ENCODE measurements around the gene LINC00632.
A peak's percentile ranks its signal among the peaks of the same experiment; 100 is the strongest.

The LINC00632 gene

DNA sequence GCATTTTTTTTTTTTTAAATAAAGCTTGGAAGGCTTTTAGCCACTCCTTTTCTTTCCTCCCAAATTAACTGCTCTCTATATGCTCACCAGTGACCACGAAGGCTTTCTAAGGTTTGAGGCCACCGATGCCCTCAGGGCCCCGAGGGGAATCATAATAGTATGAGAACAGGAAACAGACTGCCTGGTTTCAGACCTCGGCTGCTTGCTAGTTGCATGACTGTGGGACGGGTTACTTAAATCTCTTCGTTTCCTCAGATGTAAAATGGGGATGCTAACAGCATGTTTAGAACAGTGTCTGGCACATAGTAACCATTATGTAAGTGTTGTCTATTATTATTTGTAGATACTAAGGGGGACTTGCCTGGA is 3.6 kb downstream of the LINC00632 start:
- H2BK5ac ChIP-seq (ENCODE audit: low read length), result no peak overlapping the region
- WGBS (ENCODE audit: extremely low coverage, insufficient coverage, low lambda C conversion rate), result no CpG with 5 or more reads among the region's 6 CpGs
- no peak overlapping the region for H3K4me3 ChIP-seq (ENCODE audit: low read length)
- no peak overlapping the region for H4K5ac ChIP-seq (ENCODE audit: low read length)
- H3K36me3 ChIP-seq (ENCODE audit: control insufficient read depth, insufficient read depth, low read length), result no peaks in the 10 kb centered on the region
- H3K27ac ChIP-seq (ENCODE audit: low read depth, low read length), result no peak overlapping the region
- H3K23ac ChIP-seq (ENCODE audit: low read length), result no peak overlapping the region
- DNase-seq, result no peak
- H3K4me1 ChIP-seq (ENCODE audit: control insufficient read depth, low read depth, low read length), result no peaks in the 10 kb centered on the region
- H3K4me2 ChIP-seq (ENCODE audit: low read length), result no peak overlapping the region
- no peak overlapping the region for H4K8ac ChIP-seq (ENCODE audit: low read depth, low read length)
- no peak overlapping the region for H2BK15ac ChIP-seq (replicated peaks; ENCODE audit: low read depth)
- H2BK120ac ChIP-seq (ENCODE audit: low read depth, low read length), result no peak overlapping the region
- H3K79me2 ChIP-seq (ENCODE audit: control insufficient read depth, insufficient read depth, low read length), result no peaks in the 10 kb centered on the region
- no peak overlapping the region for H2AK5ac ChIP-seq (ENCODE audit: low read length)
- H3K27me3 ChIP-seq (ENCODE audit: insufficient read depth, low read length, poor library complexity), result no peaks in the 10 kb centered on the region
- no peak overlapping the region for H3K4ac ChIP-seq (ENCODE audit: low read depth, low read length)
- H3K56ac ChIP-seq (ENCODE audit: low read length), result no peak overlapping the region
- H3K79me1 ChIP-seq (ENCODE audit: low read length), result no peaks in the 10 kb centered on the region
- no peak overlapping the region for H3K9ac ChIP-seq (ENCODE audit: low read length)
- H3K18ac ChIP-seq (ENCODE audit: low read length), result no peak overlapping the region

DNA sequence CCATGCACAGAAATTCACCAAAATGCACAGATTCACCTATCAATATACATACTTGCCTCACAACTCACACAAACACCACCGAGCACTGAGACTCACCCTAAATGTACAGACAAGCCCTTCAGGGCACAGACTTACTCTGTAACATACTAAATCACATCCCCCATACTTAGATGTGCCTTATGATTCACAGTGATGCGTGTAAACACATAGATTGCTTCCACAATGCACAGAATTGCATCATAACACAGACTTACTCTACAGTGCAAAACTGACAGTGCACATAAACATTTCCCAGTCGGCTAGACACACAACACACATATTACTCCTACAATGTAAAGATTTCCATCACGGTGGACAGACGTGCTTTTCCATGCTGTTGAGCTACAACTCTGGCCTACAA is 6.2 kb downstream of the LINC00632 start:
- Histone ChIP-seq H3K4me1 (ENCODE audit: control insufficient read depth, low read depth, low read length) (no peaks in the 10 kb centered on the region), H2BK120ac (ENCODE audit: low read depth, low read length) (no peak overlapping the region), H3K27ac (ENCODE audit: low read depth, low read length) (no peak overlapping the region), H4K5ac (ENCODE audit: low read length) (no peak overlapping the region), H3K23ac (ENCODE audit: low read length) (no peak overlapping the region), H4K8ac (ENCODE audit: low read depth, low read length) (no peak overlapping the region), H3K9ac (ENCODE audit: low read length) (no peak overlapping the region), H3K79me1 (ENCODE audit: low read length) (no peaks in the 10 kb centered on the region), H3K4ac (ENCODE audit: low read depth, low read length) (no peak overlapping the region), H3K18ac (ENCODE audit: low read length) (no peak overlapping the region), H2BK15ac (replicated peaks; ENCODE audit: low read depth) (no peak overlapping the region), H2AK5ac (ENCODE audit: low read length) (no peak overlapping the region), H3K4me3 (ENCODE audit: low read length) (no peak overlapping the region), H3K36me3 (ENCODE audit: control insufficient read depth, insufficient read depth, low read length) (no peaks in the 10 kb centered on the region), H3K79me2 (ENCODE audit: control insufficient read depth, insufficient read depth, low read length) (no peaks in the 10 kb centered on the region), H2BK5ac (ENCODE audit: low read length) (no peak overlapping the region), H3K27me3 (ENCODE audit: insufficient read depth, low read length, poor library complexity) (no peaks in the 10 kb centered on the region), H3K4me2 (ENCODE audit: low read length) (no peak overlapping the region), H3K56ac (ENCODE audit: low read length) (no peak overlapping the region)
- no CpG with 5 or more reads among the region's 5 CpGs for WGBS (ENCODE audit: extremely low coverage, insufficient coverage, low lambda C conversion rate)
- no peak for DNase-seq

DNA sequence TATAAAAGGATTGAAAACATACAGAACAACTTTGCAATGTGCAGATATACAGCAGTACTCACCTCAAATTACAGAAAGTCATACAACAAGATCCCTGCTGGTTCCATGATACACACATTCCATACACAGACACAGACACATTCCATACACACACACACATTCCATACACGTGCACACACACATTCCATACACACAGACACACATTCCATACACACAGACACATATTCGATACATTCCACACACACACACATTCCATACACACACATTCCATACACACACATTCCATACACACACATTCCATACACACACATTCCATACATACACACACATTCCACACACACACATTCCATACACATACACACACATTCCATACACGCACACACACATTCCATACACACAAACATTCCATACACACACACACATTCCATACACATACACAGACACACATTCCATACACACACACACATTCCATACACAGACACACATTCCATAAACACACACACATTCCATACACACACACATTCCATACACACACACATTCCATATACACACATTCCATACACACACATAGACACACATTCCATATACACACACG is 13.7 kb downstream of the LINC00632 start:
- H3K79me1 ChIP-seq (ENCODE audit: low read length), result no peaks in the 10 kb centered on the region
- DNase-seq, result peak; percentile 45
- no peak overlapping the region for H3K56ac ChIP-seq (ENCODE audit: low read length)
- H4K8ac ChIP-seq (ENCODE audit: low read depth, low read length), result no peak overlapping the region
- H3K4me3 ChIP-seq (ENCODE audit: low read length), result no peak overlapping the region
- H3K4me1 ChIP-seq (ENCODE audit: control insufficient read depth, low read depth, low read length), result no peaks in the 10 kb centered on the region
- WGBS (ENCODE audit: extremely low coverage, insufficient coverage, low lambda C conversion rate), result 0% methylated on average over 1 of the region's 4 CpGs
- H3K36me3 ChIP-seq (ENCODE audit: control insufficient read depth, insufficient read depth, low read length), result no peaks in the 10 kb centered on the region
- H3K4ac ChIP-seq (ENCODE audit: low read depth, low read length), result no peak overlapping the region
- H2BK5ac ChIP-seq (ENCODE audit: low read length), result no peak overlapping the region
- no peak overlapping the region for H4K5ac ChIP-seq (ENCODE audit: low read length)
- H3K9ac ChIP-seq (ENCODE audit: low read length), result no peak overlapping the region
- H3K79me2 ChIP-seq (ENCODE audit: control insufficient read depth, insufficient read depth, low read length), result no peaks in the 10 kb centered on the region
- no peak overlapping the region for H2BK120ac ChIP-seq (ENCODE audit: low read depth, low read length)
- H3K23ac ChIP-seq (ENCODE audit: low read length), result no peak overlapping the region
- no peak overlapping the region for H3K18ac ChIP-seq (ENCODE audit: low read length)
- no peak overlapping the region for H3K4me2 ChIP-seq (ENCODE audit: low read length)
- H3K27me3 ChIP-seq (ENCODE audit: insufficient read depth, low read length, poor library complexity), result no peaks in the 10 kb centered on the region
- H3K27ac ChIP-seq (ENCODE audit: low read depth, low read length), result no peak overlapping the region
- H2AK5ac ChIP-seq (ENCODE audit: low read length), result no peak overlapping the region
- no peak overlapping the region for H2BK15ac ChIP-seq (replicated peaks; ENCODE audit: low read depth)

DNA sequence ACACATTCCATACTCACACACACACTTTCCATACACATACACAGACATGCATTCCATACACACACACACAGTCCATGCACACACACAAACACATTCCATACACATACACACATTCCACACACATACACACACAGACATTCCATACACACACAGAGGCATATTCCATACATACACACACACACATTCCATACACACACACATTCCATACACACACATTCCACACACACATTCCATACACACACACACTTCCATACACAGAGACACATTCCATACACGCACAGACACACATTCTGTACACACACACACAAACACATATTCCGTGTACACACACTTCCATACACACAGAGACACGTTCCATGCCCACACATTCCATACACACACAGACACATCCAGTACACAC is 14.8 kb downstream of the LINC00632 start:
- H3K18ac ChIP-seq (ENCODE audit: low read length), result no peak overlapping the region
- H3K79me1 ChIP-seq (ENCODE audit: low read length), result no peaks in the 10 kb centered on the region
- H3K79me2 ChIP-seq (ENCODE audit: control insufficient read depth, insufficient read depth, low read length), result no peaks in the 10 kb centered on the region
- H4K5ac ChIP-seq (ENCODE audit: low read length), result no peak overlapping the region
- no CpG with 5 or more reads among the region's 3 CpGs for WGBS (ENCODE audit: extremely low coverage, insufficient coverage, low lambda C conversion rate)
- no peaks in the 10 kb centered on the region for H3K27me3 ChIP-seq (ENCODE audit: insufficient read depth, low read length, poor library complexity)
- H3K4me2 ChIP-seq (ENCODE audit: low read length), result no peak overlapping the region
- no peak overlapping the region for H3K4me3 ChIP-seq (ENCODE audit: low read length)
- no peaks in the 10 kb centered on the region for H3K4me1 ChIP-seq (ENCODE audit: control insufficient read depth, low read depth, low read length)
- H2BK120ac ChIP-seq (ENCODE audit: low read depth, low read length), result no peak overlapping the region
- H2AK5ac ChIP-seq (ENCODE audit: low read length), result no peak overlapping the region
- no peak overlapping the region for H2BK5ac ChIP-seq (ENCODE audit: low read length)
- H3K27ac ChIP-seq (ENCODE audit: low read depth, low read length), result no peak overlapping the region
- no peak overlapping the region for H2BK15ac ChIP-seq (replicated peaks; ENCODE audit: low read depth)
- H3K9ac ChIP-seq (ENCODE audit: low read length), result no peak overlapping the region
- no peak overlapping the region for H3K56ac ChIP-seq (ENCODE audit: low read length)
- H3K23ac ChIP-seq (ENCODE audit: low read length), result no peak overlapping the region
- DNase-seq, result no peak
- no peaks in the 10 kb centered on the region for H3K36me3 ChIP-seq (ENCODE audit: control insufficient read depth, insufficient read depth, low read length)
- no peak overlapping the region for H3K4ac ChIP-seq (ENCODE audit: low read depth, low read length)
- no peak overlapping the region for H4K8ac ChIP-seq (ENCODE audit: low read depth, low read length)

DNA sequence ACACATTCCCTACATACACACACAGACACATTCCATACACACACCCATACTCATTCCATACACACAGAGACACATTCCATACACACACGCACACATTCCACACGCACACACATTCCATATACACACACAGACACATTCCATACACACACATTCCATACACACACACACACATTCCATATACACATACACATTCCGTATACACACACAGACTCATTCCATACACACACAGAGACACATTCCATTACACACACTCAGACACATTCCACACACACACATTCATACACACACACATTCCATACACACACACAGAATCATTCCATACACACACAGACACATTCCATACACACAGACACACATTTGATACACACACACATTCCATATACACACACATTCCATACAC is 15.2 kb downstream of the LINC00632 start:
- no peak overlapping the region for H3K27ac ChIP-seq (ENCODE audit: low read depth, low read length)
- H4K8ac ChIP-seq (ENCODE audit: low read depth, low read length), result no peak overlapping the region
- no peaks in the 10 kb centered on the region for H3K27me3 ChIP-seq (ENCODE audit: insufficient read depth, low read length, poor library complexity)
- no peaks in the 10 kb centered on the region for H3K79me1 ChIP-seq (ENCODE audit: low read length)
- H2BK120ac ChIP-seq (ENCODE audit: low read depth, low read length), result no peak overlapping the region
- H3K4ac ChIP-seq (ENCODE audit: low read depth, low read length), result no peak overlapping the region
- no peak overlapping the region for H3K56ac ChIP-seq (ENCODE audit: low read length)
- DNase-seq, result peak; percentile 23
- no peaks in the 10 kb centered on the region for H3K36me3 ChIP-seq (ENCODE audit: control insufficient read depth, insufficient read depth, low read length)
- H3K79me2 ChIP-seq (ENCODE audit: control insufficient read depth, insufficient read depth, low read length), result no peaks in the 10 kb centered on the region
- no peak overlapping the region for H3K4me3 ChIP-seq (ENCODE audit: low read length)
- H2AK5ac ChIP-seq (ENCODE audit: low read length), result no peak overlapping the region
- 100% methylated on average over 3 of the region's 3 CpGs for WGBS (ENCODE audit: extremely low coverage, insufficient coverage, low lambda C conversion rate)
- H4K5ac ChIP-seq (ENCODE audit: low read length), result no peak overlapping the region
- H3K23ac ChIP-seq (ENCODE audit: low read length), result no peak overlapping the region
- H2BK15ac ChIP-seq (replicated peaks; ENCODE audit: low read depth), result no peak overlapping the region
- H3K4me2 ChIP-seq (ENCODE audit: low read length), result no peak overlapping the region
- no peaks in the 10 kb centered on the region for H3K4me1 ChIP-seq (ENCODE audit: control insufficient read depth, low read depth, low read length)
- no peak overlapping the region for H3K9ac ChIP-seq (ENCODE audit: low read length)
- no peak overlapping the region for H3K18ac ChIP-seq (ENCODE audit: low read length)
- no peak overlapping the region for H2BK5ac ChIP-seq (ENCODE audit: low read length)

DNA sequence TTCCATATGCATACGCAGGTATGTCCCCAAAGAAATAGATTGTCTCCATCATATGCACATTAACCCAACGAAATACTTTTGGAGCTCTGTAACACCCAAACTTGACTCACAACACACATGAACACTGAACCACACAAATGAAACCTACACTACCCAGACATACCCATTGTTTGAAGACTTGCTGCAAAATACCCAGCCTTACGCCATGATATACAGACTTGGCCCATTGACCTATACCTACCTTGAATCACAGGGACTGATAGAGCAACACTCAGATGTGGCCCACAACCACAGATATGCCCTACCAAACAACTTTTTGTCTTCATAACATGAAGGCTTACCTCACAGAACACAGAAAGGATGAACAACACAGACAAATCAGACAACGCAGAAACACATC is 15.9 kb downstream of the LINC00632 start:
- Histone ChIP-seq H3K23ac (ENCODE audit: low read length) (no peak overlapping the region), H3K4me1 (ENCODE audit: control insufficient read depth, low read depth, low read length) (no peaks in the 10 kb centered on the region), H4K5ac (ENCODE audit: low read length) (no peak overlapping the region), H3K56ac (ENCODE audit: low read length) (no peak overlapping the region), H3K27me3 (ENCODE audit: insufficient read depth, low read length, poor library complexity) (no peaks in the 10 kb centered on the region), H3K79me1 (ENCODE audit: low read length) (no peaks in the 10 kb centered on the region), H2BK5ac (ENCODE audit: low read length) (no peak overlapping the region), H3K27ac (ENCODE audit: low read depth, low read length) (no peak overlapping the region), H3K4ac (ENCODE audit: low read depth, low read length) (no peak overlapping the region), H3K9ac (ENCODE audit: low read length) (no peak overlapping the region), H2BK120ac (ENCODE audit: low read depth, low read length) (no peak overlapping the region), H2AK5ac (ENCODE audit: low read length) (no peak overlapping the region), H3K4me3 (ENCODE audit: low read length) (no peak overlapping the region), H4K8ac (ENCODE audit: low read depth, low read length) (no peak overlapping the region), H3K36me3 (ENCODE audit: control insufficient read depth, insufficient read depth, low read length) (no peaks in the 10 kb centered on the region), H3K4me2 (ENCODE audit: low read length) (no peak overlapping the region), H2BK15ac (replicated peaks; ENCODE audit: low read depth) (no peak overlapping the region), H3K18ac (ENCODE audit: low read length) (no peak overlapping the region), H3K79me2 (ENCODE audit: control insufficient read depth, insufficient read depth, low read length) (no peaks in the 10 kb centered on the region)
- WGBS (ENCODE audit: extremely low coverage, insufficient coverage, low lambda C conversion rate), result no CpG with 5 or more reads among the region's 4 CpGs
- DNase-seq, result no peak

Measured in mesendoderm (in vitro differentiated cells).